ENCODE measurements around the gene MARVELD2. TPM values are rescaled to one million over a fixed set of nuclear protein-coding genes. Genes with fewer than 3 reads are reported as not detected.

Gene MARVELD2
- total and polyA plus RNA-seq, 2 of the 13 experiments (the other 11 are each of a cell fraction or from before 2014, with no cell fraction given), result 11.1 to 15.4 TPM

DNA sequence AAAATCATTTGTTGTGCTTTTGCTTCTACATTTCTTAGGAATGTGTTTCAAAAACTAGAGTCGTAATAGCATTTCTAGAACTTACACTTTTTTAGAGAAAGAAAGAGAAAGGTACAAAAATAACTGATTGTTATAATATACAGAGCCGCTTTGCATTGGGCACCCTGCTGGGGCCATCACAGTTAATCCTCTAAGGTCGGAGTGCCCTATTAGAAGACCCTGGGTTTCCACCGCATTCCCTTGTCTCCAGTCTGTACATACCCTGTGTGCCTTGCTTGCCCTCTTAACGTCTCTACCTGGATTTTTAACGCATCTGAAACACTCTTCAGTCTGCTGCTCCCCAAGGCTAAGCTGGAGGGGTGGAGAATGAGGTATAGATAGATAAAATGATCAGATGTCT is 1.3 kb downstream of the MARVELD2 start:
- no peak for DNase-seq (ENCODE audit: low spot score)
- Histone ChIP-seq H3K4me2 (ENCODE audit: low read depth, low read length) (peak overlapping the region; percentile 81), H3K4me3 (replicated peaks in 1 of 3; ENCODE audit: insufficient read depth in 1 of 3, low read depth in 2 of 3, low read length in 3 of 3) (peak overlapping the region; percentile 79 to 97 (median 92); a peak in 5 of 6 replicates), H4K20me1 (ENCODE audit: insufficient read depth, low read length) (no peaks in the 10 kb centered on the region), H3K27ac (ENCODE audit: extremely low read length, insufficient read depth, low read length) (peak overlapping the region; percentile 67), H3K27me3 (ENCODE audit: control insufficient read depth in 1 of 2, insufficient read depth in 2 of 2, low read length in 2 of 2) (no peaks in the 10 kb centered on the region), H3K9ac (ENCODE audit: insufficient read depth, low read depth, low read length) (peak overlapping the region; percentile 80), H3K79me2 (ENCODE audit: insufficient read depth, low read length) (peaks cover 9% of the 10 kb centered on the region), H3K9me3 (ENCODE audit: low read length) (no peaks in the 10 kb centered on the region), H3K4me1 (ENCODE audit: insufficient read depth, low read length) (peaks cover 31% of the 10 kb centered on the region), H3K36me3 (replicated peaks in 1 of 2; ENCODE audit: control insufficient read depth in 1 of 2, insufficient read depth in 2 of 2, low read length in 2 of 2) (peaks cover 6 to 21% of the 10 kb centered on the region in 2 experiments; a peak in 4 of 5 replicates), H2AFZ (ENCODE audit: low read length) (no peak overlapping the region)
- POLR2A ChIA-PET, result no interaction called here
- 64% methylated on average over 6 of the region's 6 CpGs for WGBS (ENCODE audit: low lambda C conversion rate)
- FAIRE-seq, result no peak
- TF ChIP-seq RFXAP (CRISPR knock-in tag; IDR thresholded peaks at IDR 0.05; ENCODE audit: borderline replicate concordance) (no peak), ZBTB38 (CRISPR knock-in tag; IDR thresholded peaks at IDR 0.05) (0 out of 2 replicates have a peak, but pooled peaks have one; percentile 23)
- in situ Hi-C loops (cut with HindIII; ENCODE audit: extremely low pct_ligation_motif_present, low pct_unique_long_range_greater_than_20kb), result no loop called here
- no peak for ATAC-seq
- intact Hi-C loops (cut with micrococcal nuclease; ENCODE audit: unreplicated experiment), result no loop called here
- CTCF ChIA-PET (ENCODE audit: low intra/inter-chr PET ratio, low total read pairs), result no interaction called here
- no TSS peak for BruUV-seq (replicated peaks)

DNA sequence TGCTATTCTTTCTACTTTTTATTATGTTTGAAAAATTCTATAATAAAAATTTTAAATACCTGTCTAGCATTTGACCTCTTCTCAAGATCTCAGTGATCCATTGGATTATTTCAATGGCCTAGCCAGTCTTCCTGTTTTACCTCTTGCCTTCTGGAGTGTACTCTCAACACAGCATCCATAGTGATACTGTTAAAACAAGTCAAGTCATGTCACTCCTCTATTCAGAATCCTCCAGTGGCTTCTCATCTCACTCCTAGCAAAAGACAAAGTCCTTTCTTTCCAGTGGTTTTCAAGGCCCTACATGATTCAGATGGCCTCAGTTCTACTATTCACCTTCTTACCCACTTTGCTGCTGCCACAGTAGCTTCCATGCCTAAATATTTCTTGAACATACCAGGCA is 1.8 kb downstream of the MARVELD2 start:
- Histone ChIP-seq H3K9ac (ENCODE audit: insufficient read depth, low read depth, low read length) (no peak overlapping the region), H3K9me3 (ENCODE audit: low read length) (no peaks in the 10 kb centered on the region), H3K27me3 (ENCODE audit: control insufficient read depth in 1 of 2, insufficient read depth in 2 of 2, low read length in 2 of 2) (no peaks in the 10 kb centered on the region), H3K79me2 (ENCODE audit: insufficient read depth, low read length) (peaks cover 9% of the 10 kb centered on the region), H3K27ac (ENCODE audit: extremely low read length, insufficient read depth, low read length) (no peak overlapping the region), H4K20me1 (ENCODE audit: insufficient read depth, low read length) (no peaks in the 10 kb centered on the region), H3K36me3 (replicated peaks in 1 of 2; ENCODE audit: control insufficient read depth in 1 of 2, insufficient read depth in 2 of 2, low read length in 2 of 2) (peaks cover 6 to 16% of the 10 kb centered on the region in 2 experiments; a peak in 4 of 5 replicates), H2AFZ (ENCODE audit: low read length) (no peak overlapping the region), H3K4me2 (ENCODE audit: low read depth, low read length) (peak overlapping the region; percentile 23), H3K4me1 (ENCODE audit: insufficient read depth, low read length) (peaks cover 31% of the 10 kb centered on the region), H3K4me3 (replicated peaks in 1 of 3; ENCODE audit: insufficient read depth in 1 of 3, low read depth in 2 of 3, low read length in 3 of 3) (no peak overlapping the region; a peak in 1 of 6 replicates)
- intact Hi-C loops (cut with micrococcal nuclease; ENCODE audit: unreplicated experiment), result no loop called here
- TF ChIP-seq SOX6 (IDR thresholded peaks at IDR 0.05) (no peak), SOX6 (CRISPR knock-in tag; IDR thresholded peaks at IDR 0.05) (no peak), ZNF883 (CRISPR knock-in tag; IDR thresholded peaks at IDR 0.05; ENCODE audit: not compliant biosample characterization) (no peak), ZNF563 (CRISPR knock-in tag; IDR thresholded peaks at IDR 0.05) (no peak), ZNF205 (CRISPR knock-in tag; IDR thresholded peaks at IDR 0.05) (no peak), ETV6 (CRISPR knock-in tag; conservative IDR thresholded peaks at IDR 0.05) (no peak), RFX5 (IDR thresholded peaks at IDR 0.05; ENCODE audit: low read depth, low read length) (no peak), ZNF251 (CRISPR knock-in tag; IDR thresholded peaks at IDR 0.05) (no peak), REPIN1 (CRISPR knock-in tag; IDR thresholded peaks at IDR 0.05; ENCODE audit: borderline replicate concordance, low read depth) (no peak), ZNF790 (CRISPR knock-in tag; IDR thresholded peaks at IDR 0.05; ENCODE audit: borderline replicate concordance) (no peak), SKIL (CRISPR knock-in tag; IDR thresholded peaks at IDR 0.05; ENCODE audit: borderline replicate concordance) (no peak), ZNF619 (CRISPR knock-in tag; IDR thresholded peaks at IDR 0.05) (no peak), SRSF1 (optimal IDR thresholded peaks at IDR 0.05; ENCODE audit: low read depth, low read length) (no peak), ZMAT3 (CRISPR knock-in tag; conservative IDR thresholded peaks at IDR 0.05) (no peak)
- DNase-seq (ENCODE audit: low spot score) (no peak), FAIRE-seq (no peak), ATAC-seq (no peak)
- CTCF ChIA-PET (ENCODE audit: low intra/inter-chr PET ratio, low total read pairs), result no interaction called here
- in situ Hi-C loops (cut with HindIII; ENCODE audit: extremely low pct_ligation_motif_present, low pct_unique_long_range_greater_than_20kb), result no loop called here
- POLR2A ChIA-PET, result no interaction called here
- no TSS peak for BruUV-seq (replicated peaks)

All from HepG2 (cell line).